Measurements from ENCODE around the gene CACNA2D3. TPM values are rescaled to one million over a fixed set of nuclear protein-coding genes. Genes with fewer than 3 reads are reported as not detected.
"Not testable (repeated sequence)": the region's sequence is repeated elsewhere in the genome, so short reads cannot be mapped to it uniquely, and the experiment has no call there.

Gene CACNA2D3
- total RNA-seq, 1 donor from 2014 or later = 35.5 TPM

DNA sequence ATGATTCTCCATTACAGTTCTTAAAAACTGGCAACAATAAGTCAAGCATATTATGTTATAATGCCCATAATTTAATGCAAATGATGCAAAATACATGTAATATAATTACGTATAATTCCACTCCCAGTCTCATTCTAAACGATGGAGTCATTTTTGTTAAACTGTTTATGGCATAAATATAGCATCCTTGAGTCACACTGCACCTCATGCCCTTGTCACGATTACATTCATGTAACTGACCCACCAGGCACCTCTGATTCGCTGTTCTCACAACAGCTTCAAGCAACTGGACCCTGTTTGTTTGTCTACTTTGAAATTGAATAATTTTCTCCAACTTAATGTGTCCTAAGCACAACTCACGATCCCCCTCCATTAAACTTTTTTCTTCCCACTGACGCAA lies 953.5 kb downstream of the CACNA2D3 start:
- ATAC-seq (ENCODE audit: poor library complexity) (no peak), DNase-seq (no peak)
- intact Hi-C loops (cut with DNase I) = no loop called here

DNA sequence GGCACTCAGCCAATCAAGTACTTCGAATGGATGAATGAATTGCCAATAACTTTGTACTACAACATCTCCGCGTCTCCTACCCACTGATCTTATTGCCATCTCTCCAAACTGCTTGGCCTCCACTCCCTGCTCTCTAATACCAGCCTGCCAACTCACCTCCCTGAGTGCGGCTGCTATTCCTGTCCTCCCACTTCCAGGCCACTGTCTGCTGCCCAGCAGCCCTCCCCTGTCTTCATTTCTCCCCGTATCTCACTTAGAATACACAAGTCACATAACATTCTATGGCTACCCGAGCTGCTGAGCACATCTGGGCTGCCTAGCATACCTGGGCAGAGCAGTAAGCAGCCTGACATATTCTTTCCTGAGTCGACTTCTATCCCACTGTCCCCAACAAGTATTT lies 955.4 kb downstream of the CACNA2D3 start:
- DNase-seq = no peak
- peak; percentile 76 for ATAC-seq (ENCODE audit: poor library complexity)

DNA sequence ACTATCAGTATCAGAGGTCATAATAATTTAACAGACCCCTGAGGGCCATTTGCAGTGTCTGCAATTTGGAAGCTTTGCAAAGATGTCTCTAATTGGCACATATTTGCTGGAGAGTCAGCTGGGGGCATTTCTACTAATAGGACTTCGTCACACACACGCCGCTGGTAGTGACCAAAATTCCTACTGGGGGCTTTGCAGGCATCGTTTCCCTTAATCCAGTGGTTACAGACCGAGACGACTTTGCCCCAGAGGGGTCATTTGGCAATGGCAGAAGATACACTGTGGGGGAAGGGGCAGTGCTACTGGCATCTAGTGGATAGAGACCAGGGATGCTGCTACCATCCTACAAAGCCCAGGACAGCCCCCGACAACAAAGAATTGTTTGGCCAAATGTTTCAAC lies 956.5 kb downstream of the CACNA2D3 start:
- intact Hi-C loops (cut with DNase I) = no loop called here
- no peak for ATAC-seq (ENCODE audit: poor library complexity)
- DNase-seq = no peak

More for the DNA sequence above, 955.4 kb downstream of the CACNA2D3 start:
- intact Hi-C loops (cut with DNase I) = no loop called here

DNA sequence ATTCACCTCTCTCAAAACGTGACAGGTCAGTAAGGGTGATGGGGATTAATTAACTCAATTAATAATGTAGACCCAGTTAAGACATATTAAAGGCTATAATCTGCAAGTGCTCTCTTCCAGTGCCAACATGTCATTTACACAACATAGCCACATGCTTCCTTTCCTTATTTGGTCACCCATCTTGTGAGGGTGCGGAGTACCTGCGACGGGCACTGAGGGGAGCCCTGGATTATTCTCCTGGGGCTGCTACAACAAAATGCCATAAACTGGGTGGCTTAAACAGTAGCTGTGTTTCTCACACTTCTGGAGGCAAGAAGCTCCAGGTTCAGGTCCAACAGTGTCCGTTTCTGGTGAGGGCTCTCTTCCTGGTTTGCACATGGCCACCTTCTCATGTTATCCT lies 962.9 kb downstream of the CACNA2D3 start:
- no peak for DNase-seq
- no peak for ATAC-seq (ENCODE audit: poor library complexity)
- intact Hi-C loops (cut with DNase I) = no loop called here

DNA sequence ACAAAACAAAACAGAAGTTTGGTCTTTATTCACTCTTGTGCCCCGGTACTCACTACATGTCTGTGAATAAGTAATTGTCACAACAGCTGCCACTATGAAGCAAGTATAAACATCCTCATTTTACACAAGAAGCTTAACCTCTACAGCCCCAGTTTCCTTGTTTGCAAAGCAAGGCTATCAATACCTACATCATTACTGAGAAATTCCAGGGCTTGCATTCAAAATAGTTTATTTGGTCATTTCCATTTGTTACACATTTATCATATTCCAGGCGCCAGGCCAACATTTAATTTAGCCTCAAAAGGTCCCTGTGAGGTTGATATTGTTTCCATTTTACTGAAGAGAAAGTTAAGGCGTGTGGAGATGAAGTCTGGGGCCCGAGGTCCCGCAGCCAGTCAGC lies 966.9 kb downstream of the CACNA2D3 start:
- DNase-seq = no peak
- intact Hi-C loops (cut with DNase I) = no loop called here
- ATAC-seq (ENCODE audit: poor library complexity) = no peak

DNA sequence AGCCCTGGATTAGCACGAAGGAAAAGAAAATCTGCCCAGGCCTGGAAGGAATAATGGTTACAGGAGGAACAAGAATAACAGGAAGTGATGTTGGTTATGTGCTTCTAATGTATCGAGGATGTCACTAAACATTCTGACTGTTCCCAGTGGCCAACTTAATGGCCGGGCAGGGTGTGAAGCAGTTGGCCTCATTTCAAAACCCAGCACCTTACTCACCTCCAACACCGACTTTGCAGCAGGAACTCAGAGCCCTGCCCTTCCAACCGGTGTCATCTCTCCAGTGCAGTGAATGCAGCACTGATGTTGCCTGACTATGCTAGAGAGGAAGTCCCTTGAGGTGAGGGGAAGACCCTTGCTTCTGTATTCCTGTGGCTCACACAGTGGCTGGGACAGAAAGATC lies 967.9 kb downstream of the CACNA2D3 start:
- no peak for ATAC-seq (ENCODE audit: poor library complexity)
- no peak for DNase-seq
- intact Hi-C loops (cut with DNase I) = no loop called here

DNA sequence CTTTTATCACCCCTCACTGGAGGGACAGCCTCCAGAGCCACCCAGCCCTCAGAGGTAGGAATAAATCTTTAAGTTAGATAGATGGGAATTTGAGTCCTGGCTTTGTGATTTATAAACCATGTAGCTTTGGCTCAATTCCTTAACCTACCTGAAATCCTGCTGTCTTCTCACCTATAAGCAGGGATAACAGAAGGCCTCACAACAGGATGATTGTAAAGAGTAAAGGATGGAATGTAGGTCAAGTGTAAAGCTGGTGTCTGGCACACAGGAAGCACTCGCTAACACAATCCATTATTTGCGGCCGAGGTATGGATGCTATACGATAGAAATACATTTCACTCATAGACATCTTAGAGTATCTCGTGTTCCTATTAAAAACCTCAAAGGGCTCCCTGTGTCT lies 968.4 kb downstream of the CACNA2D3 start:
- ATAC-seq (ENCODE audit: poor library complexity) = no peak
- intact Hi-C loops (cut with DNase I) = no loop called here
- DNase-seq = no peak

DNA sequence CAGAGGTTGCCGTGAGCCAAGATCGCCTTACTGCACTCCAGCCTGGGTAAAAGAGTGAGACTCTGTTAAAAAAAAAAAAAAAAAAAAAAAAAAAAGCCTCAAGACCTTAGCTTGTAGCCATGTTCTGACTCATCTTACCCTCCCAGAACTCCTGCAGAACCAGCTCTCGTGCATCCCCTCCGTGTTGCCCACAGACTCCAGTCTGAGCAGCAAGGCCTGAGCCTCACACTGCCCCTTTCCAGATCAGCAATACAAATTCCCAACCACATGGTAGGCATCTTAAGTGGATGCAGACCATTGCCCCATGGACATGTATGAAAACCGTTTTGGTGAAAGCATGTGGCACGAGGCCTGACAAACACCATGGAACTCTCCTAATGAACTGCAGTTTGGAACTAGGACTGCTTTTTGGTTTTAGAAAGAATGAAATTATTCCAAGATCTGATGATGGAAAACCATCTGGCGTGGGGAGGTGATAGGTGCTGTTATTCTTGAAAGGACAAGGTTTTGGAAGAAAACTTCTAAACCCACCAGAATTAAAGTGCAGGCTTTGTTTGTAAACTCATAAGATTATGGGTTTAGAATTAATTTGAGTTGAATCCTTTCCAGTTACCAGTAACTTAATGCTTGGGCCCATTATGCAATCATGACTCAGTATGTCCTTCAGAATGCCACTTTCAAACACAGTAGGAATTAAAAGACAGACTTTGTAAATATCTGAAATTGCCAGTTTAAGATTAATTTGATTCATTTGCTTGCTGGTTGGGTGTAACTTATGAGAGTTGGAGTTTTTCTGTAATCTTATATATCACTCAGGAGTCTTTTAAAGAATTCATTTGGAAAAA lies 969.3 kb downstream of the CACNA2D3 start:
- no peak for ATAC-seq (ENCODE audit: poor library complexity)

DNA sequence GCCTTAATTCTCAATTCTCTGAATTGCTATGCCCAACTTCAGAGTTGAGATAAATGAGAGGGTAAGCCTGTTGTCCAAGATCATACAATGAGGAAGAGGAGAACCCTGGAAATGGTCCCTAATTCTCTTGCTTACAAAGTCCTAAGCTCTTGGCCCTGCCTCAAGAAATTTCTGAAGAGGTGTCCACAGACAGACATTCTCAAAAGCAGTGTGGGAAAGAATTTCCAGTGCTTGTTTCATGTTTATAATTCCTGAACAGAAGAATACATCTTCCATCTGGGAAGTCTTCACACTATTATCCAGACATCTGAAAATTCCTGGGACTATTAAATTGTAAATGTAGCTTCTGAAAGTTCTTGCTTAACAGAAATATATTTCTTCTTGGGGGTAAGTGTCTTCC lies 972.3 kb downstream of the CACNA2D3 start:
- ATAC-seq (ENCODE audit: poor library complexity) = no peak
- no peak for DNase-seq
- intact Hi-C loops (cut with DNase I) = no loop called here

More for the DNA sequence above, 969.3 kb downstream of the CACNA2D3 start:
- intact Hi-C loops (cut with DNase I) = no loop called here
- no peak for DNase-seq

DNA sequence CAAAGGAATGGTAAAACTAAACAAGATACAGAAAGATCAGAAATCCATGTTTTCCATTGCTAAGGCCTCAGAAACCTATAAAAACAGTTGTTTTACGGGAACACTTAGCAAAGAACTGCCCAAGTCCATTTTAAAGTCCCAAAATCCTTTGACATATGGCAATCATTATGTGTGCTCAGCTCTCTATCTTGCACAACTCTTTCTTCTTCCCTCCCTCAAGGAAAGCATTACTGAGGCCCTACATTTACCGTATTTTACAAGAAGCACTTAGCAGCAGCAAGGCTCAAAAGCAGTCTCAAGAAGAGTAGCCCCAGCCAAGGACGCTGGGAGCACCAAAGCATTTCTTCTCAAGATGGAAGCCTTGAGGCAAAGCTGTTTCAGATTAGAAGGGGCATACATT lies 975.1 kb downstream of the CACNA2D3 start:
- DNase-seq (no peak), ATAC-seq (ENCODE audit: poor library complexity) (no peak)
- intact Hi-C loops (cut with DNase I) = no loop called here

DNA sequence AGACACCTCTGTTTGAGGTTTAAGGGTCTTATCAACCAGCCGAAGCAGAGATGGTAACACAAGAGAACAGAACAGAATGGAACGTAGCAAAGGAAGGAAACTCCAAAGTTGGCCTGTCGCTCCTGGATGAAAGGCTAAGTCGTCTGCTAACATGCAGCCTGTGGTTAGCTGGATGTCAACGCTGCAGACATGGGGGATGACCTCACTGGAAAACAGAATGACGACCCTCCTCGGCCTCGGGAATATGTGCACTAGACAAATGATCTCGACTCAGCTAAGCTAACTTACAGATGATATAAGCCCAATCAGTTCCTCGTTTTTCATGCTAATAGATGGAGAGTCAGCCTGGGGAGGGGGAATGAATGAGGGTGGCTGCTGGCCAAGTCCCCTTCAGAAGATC lies 983.3 kb downstream of the CACNA2D3 start:
- intact Hi-C loops (cut with DNase I) = no loop called here
- DNase-seq = no peak
- no peak for ATAC-seq (ENCODE audit: poor library complexity)

DNA sequence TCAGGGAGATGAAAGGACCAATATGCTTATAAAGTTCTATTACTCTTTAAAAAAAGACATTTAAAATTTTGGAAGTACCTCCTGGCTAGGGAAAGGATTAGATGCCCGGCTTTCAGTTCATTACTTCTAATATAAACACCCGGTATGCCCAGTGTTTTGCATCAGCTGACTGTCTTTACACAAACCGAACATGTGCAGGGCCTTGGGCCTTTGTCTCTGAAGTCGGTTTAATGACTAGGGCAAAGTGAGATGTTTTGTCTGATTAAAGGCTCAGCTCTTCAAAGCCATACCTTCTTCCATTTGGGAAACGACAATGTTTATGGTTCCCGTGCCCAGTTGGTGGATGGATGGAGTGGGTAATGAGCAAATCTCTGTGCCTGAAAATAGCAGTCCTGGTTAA lies 984.8 kb downstream of the CACNA2D3 start:
- intact Hi-C loops (cut with DNase I) = no loop called here
- DNase-seq = no peak
- no peak for ATAC-seq (ENCODE audit: poor library complexity)

DNA sequence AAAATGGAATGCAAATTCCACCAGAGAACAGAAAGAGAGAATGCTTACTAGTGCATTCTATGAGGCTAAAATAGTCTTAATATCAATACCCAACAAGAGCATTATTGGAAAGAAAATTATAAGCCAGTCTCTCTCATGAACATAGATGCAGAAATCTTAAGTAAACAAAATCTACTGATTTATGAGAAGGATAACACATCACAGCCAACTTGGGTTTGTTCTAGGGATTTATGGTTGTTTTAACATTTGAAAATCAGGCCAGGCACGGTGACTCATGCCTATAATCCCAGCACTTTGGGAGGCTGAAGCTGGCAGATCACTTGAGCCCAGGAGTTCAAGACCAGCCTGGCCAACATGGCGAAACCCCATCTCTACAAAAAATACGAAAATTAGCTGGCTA lies 989.6 kb downstream of the CACNA2D3 start:
- DNase-seq; ATAC-seq (ENCODE audit: poor library complexity); intact Hi-C loops (cut with DNase I): not testable (repeated sequence)

DNA sequence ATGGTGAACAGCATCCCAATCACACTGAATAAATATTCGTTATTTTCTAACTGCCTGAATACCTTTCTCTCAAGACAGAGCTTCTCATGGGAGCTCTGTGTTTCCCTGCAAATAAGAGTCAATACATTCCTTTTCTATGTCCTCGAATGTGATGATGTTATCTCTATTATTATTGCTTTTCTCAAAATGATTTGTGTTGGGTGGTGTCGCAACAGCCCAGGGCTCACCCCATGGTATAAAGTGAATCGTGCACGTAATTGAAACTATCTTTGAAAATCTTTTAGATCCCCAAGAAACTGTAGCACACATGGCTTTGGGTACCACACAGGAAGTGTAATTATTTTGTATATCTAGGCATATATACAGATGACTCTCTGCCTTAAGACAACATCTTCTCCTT lies 996.1 kb downstream of the CACNA2D3 start:
- intact Hi-C loops (cut with DNase I) = no loop called here
- ATAC-seq (ENCODE audit: poor library complexity) (no peak), DNase-seq (no peak)

DNA sequence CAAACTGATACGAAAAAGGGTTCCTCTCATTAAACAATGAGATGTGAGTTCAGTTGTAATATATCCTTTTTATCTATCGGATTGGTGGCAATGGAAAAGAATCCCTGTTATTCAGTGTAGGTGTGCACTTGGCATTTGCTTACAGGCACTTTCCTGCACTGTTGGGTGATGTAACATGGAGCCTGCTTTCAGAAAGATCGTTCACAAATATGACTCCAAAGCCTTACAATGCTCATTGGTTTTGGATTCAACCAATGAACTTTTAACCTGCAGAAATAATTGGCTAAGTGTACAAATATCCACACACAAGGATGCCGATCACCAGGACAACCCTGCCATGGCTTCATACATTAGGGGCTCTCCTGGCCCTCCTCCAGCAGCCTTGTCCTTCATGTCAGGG lies 996.9 kb downstream of the CACNA2D3 start:
- no peak for DNase-seq
- intact Hi-C loops (cut with DNase I) = no loop called here
- ATAC-seq (ENCODE audit: poor library complexity) = no peak

DNA sequence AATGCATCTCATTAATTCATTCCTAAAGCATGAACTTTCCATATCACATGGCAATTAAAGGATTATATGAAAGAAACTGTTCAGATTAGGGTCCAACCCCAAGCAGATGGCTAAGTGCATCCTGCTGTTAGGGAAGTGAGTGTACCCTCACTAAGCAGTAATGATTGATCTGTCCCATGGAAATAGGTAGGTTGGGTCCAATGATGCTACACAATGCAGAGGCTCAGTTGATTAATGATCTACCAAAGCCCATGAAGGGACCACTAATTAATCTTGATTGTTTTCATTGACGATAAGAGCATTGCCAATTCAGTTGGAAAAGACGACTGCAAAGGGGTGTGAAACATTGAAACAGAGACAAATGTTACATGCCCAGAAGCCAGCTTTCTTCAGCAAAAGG lies 1000.0 kb downstream of the CACNA2D3 start:
- ATAC-seq (ENCODE audit: poor library complexity) = no peak
- DNase-seq = no peak
- intact Hi-C loops (cut with DNase I) = no loop called here

Other genes starting within 250 kb of the CACNA2D3 start
- 27.9 TPM for gene ACTR8, start 240.4 kb upstream of the CACNA2D3 start, total RNA-seq
- 97.4 TPM for gene SELENOK, start 230.7 kb upstream of the CACNA2D3 start, total RNA-seq